Stimulated activated CD8-positive, alpha-beta memory T cell treated with anti-CD3 and anti-CD28 coated beads, Interleukin-2, amount 100 ng/mL, for 1 hour (primary cell): Measurements from ENCODE around the gene SRGN.

Experiments used
- DNase-seq, 2 donors: peaks; one replicate each; pipeline ENCODE4 v3.0.0-alpha.2; 2020; ENCODE audit warnings: low read depth in 2 of 2

Gene SRGN

DNA sequence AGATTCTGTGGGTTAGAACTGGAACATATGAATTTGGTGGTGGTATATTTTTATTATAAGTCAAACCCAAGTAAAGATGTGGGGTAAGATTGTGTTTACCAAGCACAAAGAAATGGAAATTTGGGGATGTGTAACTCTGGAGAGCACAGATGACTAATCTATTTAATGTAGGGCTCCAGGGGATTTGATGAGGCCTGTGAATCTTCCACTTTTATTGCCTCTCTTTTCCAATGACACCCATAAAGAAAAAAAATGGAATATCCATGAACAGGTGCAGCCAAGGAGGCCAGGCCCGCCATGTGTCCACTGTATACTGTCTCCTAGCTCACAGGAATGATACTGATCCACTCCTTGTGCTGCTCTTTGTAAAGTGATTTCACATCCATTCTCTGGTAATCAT lies 2.8 kb downstream of the SRGN start:
- no peak for DNase-seq

DNA sequence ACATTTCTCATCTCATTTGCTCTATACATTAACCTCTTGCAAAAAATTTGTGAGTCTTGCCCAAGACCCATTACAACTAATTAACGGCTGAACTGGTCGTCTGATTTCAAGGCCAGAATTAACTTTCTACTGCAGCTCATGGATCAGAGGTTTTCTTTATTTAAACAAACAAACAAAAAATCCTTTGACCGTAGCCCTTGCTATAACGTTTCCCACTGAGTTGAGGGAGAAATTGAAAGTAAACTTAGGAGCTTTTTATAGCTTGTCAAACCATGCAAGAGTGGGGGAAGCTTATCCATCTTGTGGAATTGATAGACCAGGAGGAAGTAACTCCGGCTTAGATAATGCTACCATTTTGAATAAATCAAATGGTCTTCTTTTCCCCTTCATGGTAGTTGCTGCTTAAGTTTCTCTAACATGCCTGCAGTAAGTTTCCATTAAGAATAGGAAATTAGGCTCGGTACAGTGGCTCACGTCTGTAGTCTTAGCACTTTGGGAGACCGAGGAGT lies 3.3 kb downstream of the SRGN start:
- DNase-seq = no peak

DNA sequence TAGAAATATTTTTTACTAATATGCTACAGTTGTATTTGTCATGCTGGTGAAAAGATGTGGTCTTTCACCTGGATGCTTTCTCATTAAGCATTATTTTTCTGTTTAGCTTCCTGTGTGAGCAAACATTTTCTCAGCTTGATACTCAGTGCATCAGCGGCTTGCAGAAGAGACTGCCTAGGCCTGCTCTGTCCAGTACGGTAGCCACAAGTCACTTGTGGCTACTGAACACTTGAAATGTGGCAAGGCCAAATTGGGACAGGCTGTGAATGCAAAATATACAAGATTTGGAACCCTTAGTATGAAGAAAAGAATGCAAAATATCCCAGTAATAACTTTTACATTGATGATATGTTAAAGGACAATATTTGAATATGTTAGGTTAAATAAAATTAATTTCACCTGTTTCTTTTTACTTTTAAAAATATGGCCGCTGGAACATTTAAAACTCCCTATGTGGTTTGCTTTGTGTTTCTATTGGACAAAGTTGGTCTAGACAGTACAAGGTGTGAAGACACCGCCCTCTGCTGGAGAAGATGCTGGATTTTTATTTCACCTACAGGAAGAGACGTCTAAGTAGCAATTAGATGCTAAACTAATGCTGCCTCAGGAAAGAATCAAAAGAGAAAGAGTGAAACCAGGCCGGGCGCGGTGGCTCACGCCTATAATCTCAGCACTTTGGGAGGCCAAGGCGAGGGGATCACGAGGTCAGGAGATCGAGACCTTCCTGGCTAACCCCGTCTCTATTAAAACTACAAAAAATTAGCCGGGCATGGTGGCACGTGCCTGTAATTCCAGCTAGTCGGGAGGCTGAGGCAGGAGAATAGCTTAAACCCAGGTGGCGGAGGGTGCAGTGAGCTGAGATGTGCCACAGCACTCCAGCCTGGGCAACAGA lies 5.3 kb downstream of the SRGN start:
- peak; percentile 57 for DNase-seq

DNA sequence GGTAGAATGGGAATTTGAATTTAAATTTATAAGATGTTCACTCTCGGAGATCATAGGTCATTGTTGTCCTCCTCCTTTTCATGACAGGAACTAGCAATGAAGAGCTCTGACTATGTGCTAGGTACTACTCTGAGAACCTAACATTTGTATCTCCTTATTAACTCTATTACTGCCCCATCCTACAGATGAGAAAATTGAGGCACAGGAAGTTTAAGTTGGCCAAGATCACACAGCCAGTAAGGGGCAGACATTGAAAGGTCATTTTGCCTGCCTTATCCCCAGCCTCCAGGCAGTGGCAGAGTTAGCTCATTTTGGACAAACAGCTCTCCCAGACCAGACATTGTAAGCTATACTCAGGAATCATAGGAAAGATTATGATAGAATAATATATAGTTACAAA lies 6.0 kb downstream of the SRGN start:
- no peak for DNase-seq

DNA sequence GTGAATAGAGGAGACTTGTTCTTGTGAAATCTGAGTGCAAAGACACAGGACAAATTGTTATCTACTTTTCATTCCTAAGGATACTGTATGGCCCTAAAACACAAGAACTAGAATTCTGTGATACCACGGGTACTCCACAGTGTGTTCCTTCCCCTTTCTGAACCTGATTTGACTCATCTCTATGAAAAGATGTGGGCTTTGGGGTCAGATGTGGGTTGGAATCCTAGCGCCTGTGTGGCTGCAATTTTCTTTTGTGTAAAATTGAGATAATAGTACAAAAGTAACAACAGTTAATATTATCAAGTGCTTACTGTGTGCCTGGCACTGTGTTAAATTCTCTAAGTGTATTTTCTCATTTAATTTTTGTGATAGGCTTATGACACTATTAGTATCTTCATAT lies 8.1 kb downstream of the SRGN start:
- DNase-seq = no peak

DNA sequence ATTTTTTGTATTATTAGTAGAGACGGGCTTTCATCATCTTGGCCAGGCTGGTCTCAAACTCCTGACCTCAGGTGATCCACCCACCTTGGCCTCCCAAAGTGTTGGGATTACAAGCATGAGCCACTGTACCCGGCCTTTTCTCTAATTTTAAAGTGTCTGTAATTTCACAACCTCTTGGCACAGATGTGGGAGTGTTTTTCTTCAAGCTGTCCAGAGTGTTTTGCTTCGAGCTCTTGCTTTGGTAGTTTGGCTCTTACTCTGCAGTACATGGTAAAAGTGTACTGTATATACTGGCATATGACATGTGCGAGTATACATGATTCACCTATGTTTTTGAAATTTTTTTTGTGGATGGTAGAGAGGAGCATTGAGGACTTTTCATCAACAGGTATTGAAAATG lies 9.8 kb downstream of the SRGN start:
- DNase-seq = no peak

DNA sequence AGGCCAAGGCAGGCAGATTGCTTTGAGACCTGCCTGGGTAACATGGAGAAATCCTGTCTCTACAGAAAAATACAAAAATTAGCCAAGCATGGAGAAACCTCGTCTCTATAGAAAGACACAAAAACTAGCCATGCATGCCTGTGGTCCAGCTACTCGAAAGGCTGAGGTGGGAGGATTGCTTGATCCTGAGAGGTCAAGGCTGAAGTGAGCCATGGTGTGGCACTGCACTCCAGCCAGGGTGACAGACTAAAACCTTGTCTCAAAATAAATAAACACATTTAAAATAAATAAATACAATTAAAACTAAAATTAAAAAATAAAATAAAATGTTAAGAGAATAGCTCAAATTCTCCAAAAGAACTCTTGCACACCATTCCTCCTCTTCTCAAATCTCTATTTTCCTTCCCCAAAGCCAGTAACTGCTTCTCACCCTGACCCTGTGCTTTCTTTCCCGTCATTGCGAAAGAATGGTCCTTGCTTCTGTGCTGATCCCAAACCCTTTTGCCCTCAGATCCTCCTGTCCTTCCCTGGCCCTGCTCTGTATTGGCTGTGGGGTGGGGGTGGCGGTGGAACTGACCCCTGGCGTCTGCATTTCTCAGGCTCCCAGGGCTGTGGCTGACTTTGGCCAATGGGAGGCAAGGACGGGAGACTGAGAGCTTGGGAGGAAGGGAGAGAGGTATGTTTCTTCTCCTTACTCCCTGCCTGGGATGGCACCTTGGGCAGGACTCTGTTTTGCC lies 12.4 kb downstream of the SRGN start:
- no peak for DNase-seq

DNA sequence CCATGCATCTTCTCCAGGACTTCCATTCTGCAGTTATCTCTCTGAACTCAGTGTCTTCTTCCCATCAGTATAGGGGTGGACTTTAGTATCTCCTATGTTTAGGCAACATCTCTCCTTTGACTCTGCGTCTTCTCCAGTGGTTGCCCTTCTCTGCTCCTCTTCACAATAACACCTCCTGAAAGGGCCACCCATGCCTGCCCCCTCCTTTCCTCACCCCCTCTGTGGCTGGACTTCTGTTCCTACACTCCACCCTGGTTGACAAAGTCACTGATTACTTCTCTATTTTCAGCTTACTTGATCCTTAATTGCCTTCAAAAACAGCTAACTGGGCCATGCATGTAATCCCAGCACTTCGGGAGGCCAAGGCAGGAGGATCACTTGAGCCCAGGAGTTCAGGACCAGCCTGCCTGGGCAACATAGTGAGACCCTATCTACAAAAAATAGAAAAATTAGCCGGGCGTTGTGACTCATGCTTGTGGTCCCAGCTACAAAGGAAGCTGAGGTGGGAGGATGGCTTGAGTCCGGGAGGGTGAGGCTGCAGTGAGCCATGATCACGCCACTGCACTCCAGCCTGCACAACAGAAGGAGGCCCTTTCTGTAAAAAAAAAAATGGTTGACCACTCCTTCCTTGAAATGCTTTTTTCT lies 13.7 kb downstream of the SRGN start:
- DNase-seq = no peak

DNA sequence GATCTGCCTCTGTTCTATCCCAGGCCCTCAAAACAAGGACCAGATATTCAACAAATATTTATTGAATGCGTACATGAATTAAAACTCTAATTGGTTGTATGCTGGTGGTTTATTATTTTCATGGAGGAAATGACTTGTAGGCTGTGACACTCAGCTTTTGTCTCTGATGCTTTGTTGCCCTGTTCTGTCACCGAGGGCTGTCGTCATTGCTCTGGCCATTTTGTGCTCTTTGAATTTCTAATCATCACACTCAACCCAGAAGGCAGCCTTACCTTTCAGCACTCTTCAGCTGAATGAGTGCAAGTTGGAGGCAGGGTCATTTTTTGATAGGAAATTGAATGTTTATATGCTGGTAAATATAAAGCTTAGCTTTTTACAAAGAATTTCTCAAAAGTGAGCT lies 14.5 kb downstream of the SRGN start:
- DNase-seq = no peak

DNA sequence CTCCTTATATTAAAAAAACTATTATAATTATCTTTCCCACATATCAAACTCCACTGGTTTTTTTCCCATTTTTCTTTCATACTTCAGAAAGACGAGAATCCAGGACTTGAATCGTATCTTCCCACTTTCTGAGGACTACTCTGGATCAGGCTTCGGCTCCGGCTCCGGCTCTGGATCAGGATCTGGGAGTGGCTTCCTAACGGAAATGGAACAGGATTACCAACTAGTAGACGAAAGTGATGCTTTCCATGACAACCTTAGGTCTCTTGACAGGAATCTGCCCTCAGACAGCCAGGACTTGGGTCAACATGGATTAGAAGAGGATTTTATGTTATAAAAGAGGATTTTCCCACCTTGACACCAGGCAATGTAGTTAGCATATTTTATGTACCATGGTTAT lies 15.9 kb downstream of the SRGN start:
- DNase-seq = no peak

DNA sequence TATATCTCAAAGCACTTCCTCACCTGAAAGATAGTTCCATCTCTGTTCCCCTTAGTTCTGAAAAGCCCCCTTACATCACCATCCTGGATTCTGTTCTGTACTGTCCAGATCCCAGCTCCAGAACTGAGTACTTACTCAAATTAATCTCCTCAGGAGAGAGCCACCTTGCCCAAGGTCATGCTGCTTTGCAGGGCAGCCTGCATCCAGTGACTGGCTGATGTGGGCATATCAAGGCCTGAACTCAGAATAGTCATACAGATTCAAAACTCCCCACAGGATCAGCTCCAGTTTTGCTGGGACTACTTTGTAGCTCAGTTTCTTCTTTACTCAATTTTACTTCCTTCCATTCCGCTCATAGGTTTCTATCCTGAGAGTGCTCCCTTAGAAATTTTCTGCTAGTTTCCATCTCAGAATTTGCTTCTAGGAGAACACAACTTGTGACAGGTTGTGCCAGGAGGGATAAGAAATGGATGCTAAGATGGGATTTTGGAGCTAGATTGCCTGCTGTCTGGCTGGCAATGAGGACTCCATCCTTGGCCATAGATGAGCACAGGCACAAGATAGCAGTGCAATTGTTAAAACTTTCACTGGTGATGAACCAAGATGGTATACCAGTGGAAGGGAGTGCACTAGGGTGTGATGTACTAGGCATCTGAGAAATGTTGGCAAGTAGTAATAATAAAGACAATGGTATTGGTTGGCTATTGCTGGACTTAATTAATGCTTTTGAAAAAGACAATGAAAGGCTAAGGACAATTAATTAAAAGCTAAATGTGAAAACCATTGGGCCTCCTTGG lies 17.3 kb downstream of the SRGN start:
- DNase-seq = no peak

DNA sequence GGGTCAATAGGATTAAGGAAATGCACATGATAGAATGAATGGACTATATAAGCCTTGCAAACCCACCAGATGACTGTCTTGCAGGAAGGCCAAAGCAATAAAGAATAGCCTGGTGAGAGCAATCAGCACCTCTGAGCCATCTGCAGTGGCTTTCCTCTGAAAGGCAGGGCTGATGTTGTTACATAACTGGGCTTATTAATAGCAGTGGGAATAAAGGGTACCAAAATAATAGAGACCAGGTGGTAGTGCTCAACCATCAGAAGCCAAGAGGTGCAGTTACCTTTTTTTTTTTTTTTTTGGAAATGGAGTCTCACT lies 19.2 kb downstream of the SRGN start:
- no peak for DNase-seq

DNA sequence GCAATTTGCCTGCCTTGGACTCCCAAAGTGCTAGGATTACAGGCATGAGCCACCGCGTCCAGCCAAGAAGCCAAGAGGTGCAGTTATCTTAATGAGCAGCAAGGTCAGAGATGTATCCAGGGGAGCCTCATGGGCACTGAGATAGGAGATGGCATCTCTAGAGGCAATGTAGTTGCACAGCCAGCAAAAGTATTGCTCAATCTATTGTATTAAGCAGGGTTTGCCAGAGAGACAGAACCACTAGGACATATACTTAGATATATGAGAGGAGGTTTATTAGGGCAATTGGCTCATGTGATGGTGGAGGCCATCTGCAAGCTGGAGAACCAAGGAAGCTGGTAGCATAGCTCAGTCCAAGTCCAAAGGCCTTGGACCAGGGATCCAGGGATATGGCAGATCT lies 19.8 kb downstream of the SRGN start:
- no peak for DNase-seq

DNA sequence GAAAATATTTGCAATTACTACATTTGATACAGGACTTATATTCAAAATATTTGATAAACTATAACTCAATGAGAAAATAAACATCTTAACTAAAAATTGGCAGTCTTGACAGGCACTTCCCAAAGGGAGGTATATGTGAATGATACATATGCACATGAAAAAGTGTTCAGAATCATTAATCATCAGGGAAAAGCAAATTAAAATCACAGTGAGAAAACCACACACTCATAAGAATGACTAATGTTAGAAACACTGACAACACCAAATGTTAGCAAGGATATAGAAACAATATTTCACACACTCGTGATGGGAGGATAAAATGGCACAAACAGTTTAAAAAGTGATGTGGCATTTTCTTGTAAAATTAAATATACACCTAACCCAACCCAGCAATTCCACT lies 32.0 kb downstream of the SRGN start:
- DNase-seq = no peak

DNA sequence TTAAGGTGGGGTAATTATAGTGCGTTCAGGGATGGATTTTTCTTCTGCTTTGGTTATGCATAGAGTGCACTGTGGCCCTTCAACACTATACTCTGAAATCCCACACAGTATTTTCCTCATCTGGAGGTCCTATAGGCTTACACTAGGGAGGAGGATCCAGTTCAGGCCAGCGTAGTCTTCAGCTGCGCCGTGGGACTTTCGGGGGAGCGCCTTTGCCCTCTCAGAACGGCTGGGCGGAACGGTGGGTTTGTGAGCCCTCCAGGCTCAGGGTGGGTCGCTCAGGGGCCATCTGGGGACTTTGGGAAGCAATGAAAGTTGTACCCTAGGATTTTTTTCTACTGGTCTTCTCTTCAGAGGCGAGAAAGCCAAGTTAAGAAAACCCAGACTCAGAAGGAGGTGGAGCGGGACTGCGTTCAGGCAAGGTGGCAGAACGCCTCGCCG lies 35.4 kb downstream of the SRGN start:
- no peak for DNase-seq

DNA sequence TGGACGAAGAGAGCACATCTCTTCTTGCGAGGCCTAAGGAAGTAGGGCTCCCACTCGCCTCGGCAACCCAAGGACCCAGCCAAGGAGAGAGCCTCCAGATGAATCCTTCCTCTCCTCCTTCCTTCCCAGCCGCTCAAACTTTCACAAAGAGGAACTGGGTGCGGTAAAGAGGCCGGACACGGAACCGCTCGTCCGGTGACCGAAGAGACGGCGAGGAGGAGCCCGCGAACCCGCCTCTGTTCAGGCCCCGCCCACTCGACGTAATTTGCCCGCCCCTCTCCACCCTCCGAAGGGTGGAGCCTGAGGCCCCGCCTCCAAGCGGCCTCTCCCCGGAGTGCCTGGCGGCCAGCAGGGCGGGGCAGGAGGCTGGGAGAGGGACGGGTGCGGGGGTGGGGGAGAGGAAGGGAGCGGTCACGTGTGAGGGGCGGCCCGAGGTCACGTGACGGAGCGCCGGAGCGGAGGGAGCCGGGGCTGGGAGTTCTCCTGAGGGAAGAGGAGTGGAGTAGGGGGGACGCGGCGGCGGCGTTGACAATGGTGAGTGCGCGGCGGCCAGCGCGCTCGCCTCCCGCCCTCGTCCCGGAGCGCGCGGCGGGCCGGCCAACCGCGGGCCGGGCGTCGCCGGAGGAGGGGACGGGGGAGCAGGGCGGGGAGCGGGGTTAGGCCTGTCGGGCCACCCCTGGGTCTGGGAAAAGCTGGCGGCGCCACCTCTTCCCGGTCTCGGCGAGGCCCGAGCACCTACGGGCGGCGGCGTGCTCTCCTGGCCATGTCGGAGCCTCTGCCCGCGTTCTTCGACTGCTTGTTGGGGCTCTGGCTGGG lies 36.1 kb downstream of the SRGN start, which contains the start of gene VPS26A:
VPS26A (plus strand) TSS at position 432 of the 816 bp plus-strand sequence; CDS start at position 532, 100 bp downstream.
- DNase-seq = peak; percentile 97 to 99

DNA sequence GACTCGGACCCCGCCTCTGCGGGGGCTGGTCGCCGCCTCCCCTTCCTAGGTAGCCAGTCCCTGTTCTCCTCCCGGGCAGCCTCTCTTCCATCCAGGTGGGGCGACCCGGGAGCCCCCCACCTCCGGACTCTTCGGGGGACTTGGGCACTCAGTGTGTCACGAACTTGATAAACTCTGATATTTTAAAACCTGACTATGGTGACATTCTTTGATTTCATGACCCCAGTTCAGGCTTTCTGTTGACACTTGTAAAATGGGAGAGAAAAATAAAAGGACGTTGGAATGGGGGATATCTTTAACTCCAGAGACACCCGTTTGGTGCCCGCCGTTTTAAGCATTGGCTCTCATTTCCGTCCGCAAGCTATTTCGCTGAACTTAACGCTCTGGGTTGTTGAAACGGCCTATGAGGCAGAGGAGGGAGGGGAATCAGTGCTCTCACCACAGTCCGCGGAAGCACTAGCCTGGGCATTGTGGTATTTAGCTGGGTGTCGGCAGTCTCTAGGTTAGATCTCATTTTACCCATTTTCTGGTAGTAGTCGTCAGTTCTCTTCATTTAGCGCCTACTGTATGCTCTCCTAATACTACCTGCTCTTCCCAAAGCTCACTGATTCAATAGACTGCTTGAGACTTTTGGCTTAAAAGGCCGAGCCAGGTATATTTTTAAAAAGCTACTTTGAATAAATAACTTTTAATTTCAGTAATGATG lies 36.8 kb downstream of the SRGN start:
- DNase-seq = peak; percentile 18 to 19

DNA sequence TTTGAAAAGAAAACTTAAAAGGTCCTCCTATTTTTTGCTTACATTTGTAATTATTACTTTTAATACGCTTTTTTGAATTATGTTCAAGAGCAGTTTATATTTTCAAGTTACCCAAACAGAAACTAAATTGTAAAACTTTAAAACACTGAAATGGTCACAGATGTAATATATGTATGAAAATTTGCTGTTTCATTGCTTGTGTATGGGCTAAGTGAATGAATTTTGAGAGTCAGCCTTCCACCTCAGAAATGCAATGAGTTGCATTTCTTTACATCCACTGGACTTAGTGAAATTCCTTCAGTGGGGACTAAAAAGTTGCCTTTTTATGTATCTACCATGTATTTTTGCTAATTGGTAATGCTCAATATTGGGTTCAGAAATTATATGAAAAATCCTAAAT lies 37.7 kb downstream of the SRGN start:
- DNase-seq = no peak

DNA sequence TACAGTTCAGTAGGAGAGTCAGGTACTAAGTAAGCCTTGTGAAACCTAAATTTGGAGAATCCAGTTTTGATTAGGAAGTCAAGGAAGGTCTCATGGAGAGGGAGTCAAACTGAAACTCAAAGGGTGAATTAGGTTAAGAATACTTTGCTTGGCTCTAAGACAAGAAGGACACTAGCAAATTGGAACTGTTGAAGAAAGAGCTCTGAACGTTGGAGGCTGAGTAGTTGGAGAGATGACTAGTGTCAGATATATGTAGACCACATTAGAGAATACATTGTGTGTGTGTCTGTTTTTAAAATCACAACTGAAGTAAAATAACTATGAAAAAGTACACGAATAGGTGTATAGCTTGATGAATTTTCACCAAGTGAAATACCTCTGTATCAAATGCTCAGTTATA lies 42.3 kb downstream of the SRGN start:
- DNase-seq = no peak

DNA sequence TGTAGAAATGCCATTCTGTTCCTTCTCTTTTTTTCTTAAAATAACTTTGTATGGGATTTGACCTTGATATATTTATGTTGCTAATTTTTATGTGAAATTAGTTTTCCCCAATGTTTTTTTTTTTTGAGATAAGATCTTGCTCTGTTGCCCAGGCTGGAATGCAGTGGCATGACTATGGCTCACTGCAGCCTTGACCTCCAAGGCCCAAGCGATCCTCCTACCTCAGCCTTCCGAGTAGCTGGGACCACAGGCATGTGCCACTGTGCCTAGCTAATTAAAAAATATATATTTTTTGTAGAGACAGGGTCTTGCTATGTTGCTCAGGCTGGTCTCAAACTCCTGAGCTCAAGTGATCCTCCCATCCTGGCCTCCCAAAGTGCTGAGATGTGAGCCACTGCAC lies 52.1 kb downstream of the SRGN start:
- no peak for DNase-seq
